NB4 (cell line): ENCODE data around the gene MAP7D2.

Source experiments
- CTCF ChIP-seq: IDR thresholded peaks from one replicate; pipeline ENCODE4 v1.5.1; 2012; ENCODE audit warnings: low read depth, low read length
- POLR2A ChIP-seq: IDR thresholded peaks from 2 replicates; pipeline ENCODE4 v1.6.1; 2011; ENCODE audit warnings: mild to moderate bottlenecking; ENCODE audit not compliant: insufficient read length; ENCODE audit errors: extremely low read depth

- TF ChIP-seq POLR2A (no peak), CTCF (no peak)
Observed at GRCh38 chrX:20129547-20129946, 12.8 kb upstream of the MAP7D2 start.
